BLaER1 treated with 17β-estradiol and CSF1 and Interleukin-3, amounts not matched to agents 10 nM and 100 nM (cell line): ENCODE data around the gene BAG3.
"Not testable (repeated sequence)": the region's sequence is repeated elsewhere in the genome, so short reads cannot be mapped to it uniquely, and the experiment has no call there.

Source experiments
- H3K27ac ChIP-seq, 11 experiments: shearing (Covaris generic); formaldehyde crosslinking; 2 replicates each; pipeline ENCODE4 v1.8.1; 2022
- H3K27me3 ChIP-seq, 11 experiments: shearing (Covaris generic); formaldehyde crosslinking; 2 replicates each; pipeline ENCODE4 v1.8.1; 2022
- H3K36me3 ChIP-seq, 11 experiments: shearing (Covaris generic); formaldehyde crosslinking; 2 replicates each; pipeline ENCODE4 v1.8.1; 2022
- H3K4me1 ChIP-seq, 10 experiments: shearing (Covaris generic); formaldehyde crosslinking; 2 replicates each; pipeline ENCODE4 v1.8.1; 2022
- H3K4me2 ChIP-seq, 11 experiments: shearing (Covaris generic); formaldehyde crosslinking; 2 replicates each; pipeline ENCODE4 v1.8.1; 2022
- H3K4me3 ChIP-seq, 10 experiments: shearing (Covaris generic); formaldehyde crosslinking; 2 replicates each; pipeline ENCODE4 v1.8.1; 2022
- H3K9ac ChIP-seq, 11 experiments: shearing (Covaris generic); formaldehyde crosslinking; 2 replicates each; pipeline ENCODE4 v1.8.1; 2022
- H3K9me3 ChIP-seq, 11 experiments: shearing (Covaris generic); formaldehyde crosslinking; replicated peaks in 1 of 11; 2 replicates each; pipeline ENCODE4 v1.8.1; 2022
- H4K20me1 ChIP-seq, 11 experiments: shearing (Covaris generic); formaldehyde crosslinking; 2 replicates each; pipeline ENCODE4 v1.8.1; 2022
- Cebpa-rat ChIP-seq, 11 experiments: shearing (Covaris generic); IDR thresholded peaks; 2 replicates each; pipeline ENCODE4 v1.8.1; 2022

BAG3 gene

DNA sequence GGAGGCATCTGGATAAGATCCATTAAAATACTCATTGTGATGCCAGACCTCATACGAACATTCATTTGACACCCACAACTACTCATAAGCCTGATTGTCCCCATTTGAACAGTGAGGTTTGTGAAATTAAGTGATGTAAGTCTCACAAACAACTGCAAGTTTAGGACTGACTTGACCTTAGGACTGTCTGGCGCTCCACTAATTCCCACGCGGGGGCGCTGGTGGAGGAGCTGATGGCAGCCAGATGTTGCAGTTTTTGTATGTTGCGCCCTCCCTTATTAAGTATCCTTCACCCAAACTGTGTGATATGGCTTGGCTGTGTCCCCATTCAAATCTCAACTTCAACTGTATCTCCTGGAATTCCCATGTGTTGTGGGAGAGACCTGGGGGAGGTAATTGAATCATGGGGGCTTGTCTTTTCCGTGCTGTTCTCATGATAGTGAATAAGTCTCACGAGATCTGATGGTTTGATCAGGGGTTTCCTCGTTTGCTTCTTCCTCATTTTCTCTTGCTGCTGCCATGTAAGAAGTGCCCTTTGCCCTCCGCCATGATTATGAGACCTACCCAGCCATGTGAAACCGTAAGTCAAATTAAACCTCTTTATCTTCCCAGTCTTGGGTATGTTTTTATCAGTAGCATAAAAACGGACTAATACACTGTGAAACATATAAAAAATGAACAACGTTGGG is 34.2 kb upstream of the BAG3 start:
- H3K4me2 ChIP-seq, result peak overlapping the region in 4 of 11 experiments; percentile 46 to 84 (median 58); a peak in 4 of 22 replicates

DNA sequence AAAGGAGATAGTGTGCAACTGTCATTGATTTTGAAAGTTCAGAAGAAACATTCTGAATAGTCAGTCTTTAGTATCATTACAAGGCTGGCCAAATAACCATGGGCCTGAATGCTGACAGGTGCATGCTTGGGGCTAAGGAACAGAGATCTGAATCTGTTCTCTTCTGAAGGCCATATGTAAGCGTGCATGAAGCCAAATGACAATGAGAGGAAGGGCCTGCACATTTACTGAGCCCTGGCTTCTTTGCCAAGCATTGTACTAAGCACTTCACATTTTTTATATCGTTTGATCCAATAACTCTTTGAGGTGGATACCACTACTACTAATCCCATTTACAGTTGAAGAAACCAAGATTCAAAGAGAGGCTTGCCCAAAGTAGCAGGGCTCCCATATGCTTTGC is 32.0 kb upstream of the BAG3 start:
- Histone ChIP-seq H3K4me3 (no peak overlapping the region), H4K20me1 (no peaks in the 10 kb centered on the region), H3K27ac (peak overlapping the region in 4 of 11 experiments; percentile 47 to 76 (median 73); a peak in 8 of 22 replicates)

More for the DNA sequence above, 34.2 kb upstream of the BAG3 start:
- peak overlapping the region in 3 of 11 experiments; percentile 64 to 76 (median 73); a peak in 5 of 22 replicates for H3K27ac ChIP-seq
- peaks cover 6 to 47% (median 31%) of the 10 kb centered on the region in 10 experiments; a peak in 19 of 20 replicates for H3K4me1 ChIP-seq
- no peaks in the 10 kb centered on the region for H4K20me1 ChIP-seq
- H3K9ac ChIP-seq, result no peak overlapping the region
- TF ChIP-seq Cebpa-rat (IDR thresholded peaks at IDR 0.05), result no peak
- peaks cover 1 to 14% (median 9%) of the 10 kb centered on the region in 11 experiments; a peak in 19 of 22 replicates for H3K9me3 ChIP-seq
- no peak overlapping the region for H3K4me3 ChIP-seq
- H3K36me3 ChIP-seq, result no peaks in the 10 kb centered on the region
- H3K27me3 ChIP-seq, result no peaks in the 10 kb centered on the region

GRCh38 chr10:119619811-119620210 is 31.4 kb upstream of the BAG3 start:
- not testable (repeated sequence) for H3K36me3 ChIP-seq, H3K9me3 ChIP-seq, H3K4me3 ChIP-seq, H4K20me1 ChIP-seq, H3K27me3 ChIP-seq
- H3K9ac ChIP-seq, result peak overlapping the region in 3 of 11 experiments; percentile 33 to 52 (median 38); a peak in 6 of 22 replicates
- H3K4me2 ChIP-seq, result peak overlapping the region in 5 of 11 experiments; percentile 55 to 84 (median 62); a peak in 10 of 22 replicates
- peaks cover 6 to 47% (median 31%) of the 10 kb centered on the region in 10 experiments; a peak in 19 of 20 replicates for H3K4me1 ChIP-seq
- H3K27ac ChIP-seq, result peak overlapping the region in 6 of 11 experiments; percentile 38 to 76 (median 60); a peak in 9 of 22 replicates

More for the DNA sequence above, 32.0 kb upstream of the BAG3 start:
- Histone ChIP-seq H3K4me2 (peak overlapping the region in 5 of 11 experiments; percentile 48 to 84 (median 60); a peak in 7 of 22 replicates), H3K4me1 (peaks cover 6 to 47% (median 31%) of the 10 kb centered on the region in 10 experiments; a peak in 19 of 20 replicates), H3K36me3 (no peaks in the 10 kb centered on the region), H3K27me3 (no peaks in the 10 kb centered on the region), H3K9ac (no peak overlapping the region), H3K9me3 (peaks cover 0 to 5% (median 0%) of the 10 kb centered on the region in 11 experiments; a peak in 2 of 22 replicates)
- no peak for TF ChIP-seq Cebpa-rat (IDR thresholded peaks at IDR 0.05)

DNA sequence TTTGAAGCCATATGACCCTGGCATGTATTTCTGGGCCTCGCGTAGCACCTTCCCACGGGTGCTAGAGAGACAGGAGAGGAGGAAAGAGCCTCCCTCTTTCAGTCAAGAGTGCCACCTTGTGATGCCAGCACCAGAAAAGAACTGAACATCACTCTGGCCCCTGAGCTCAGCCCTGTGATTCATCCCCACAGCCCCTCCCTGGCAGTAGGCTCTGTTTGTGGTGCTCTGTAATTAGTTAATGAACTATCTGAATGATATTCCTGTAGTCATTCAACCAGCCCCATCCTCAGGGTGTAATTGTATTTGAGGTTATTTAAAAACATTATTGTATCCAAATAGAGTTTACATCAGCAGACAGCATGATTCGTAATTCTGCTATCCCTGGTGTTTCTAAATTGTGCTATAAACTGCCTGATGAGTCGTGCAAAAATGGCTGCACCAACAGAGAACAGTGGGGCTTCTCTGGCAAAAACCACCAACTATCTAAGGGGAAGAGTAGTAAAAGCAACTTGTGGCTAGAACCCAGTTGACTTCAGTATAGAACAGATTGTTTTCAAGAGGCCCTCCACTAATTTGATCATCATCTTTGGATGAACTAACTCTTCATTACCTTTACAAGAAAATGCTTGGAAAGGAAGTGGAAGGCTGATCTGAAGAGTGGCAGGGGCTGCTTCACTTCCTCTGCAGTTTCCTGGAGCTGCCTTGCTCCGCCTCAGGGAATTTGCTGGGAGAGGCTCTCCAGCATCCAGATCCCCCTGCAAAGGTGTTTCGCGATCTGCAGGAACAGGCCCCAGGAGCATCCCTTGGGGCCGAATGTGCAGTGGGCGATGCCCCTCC is 30.7 kb upstream of the BAG3 start:
- Histone ChIP-seq H3K9me3 (peaks cover 0 to 3% (median 0%) of the 10 kb centered on the region in 11 experiments; a peak in 2 of 22 replicates), H3K27me3 (no peaks in the 10 kb centered on the region), H3K4me1 (peaks cover 6 to 47% (median 31%) of the 10 kb centered on the region in 10 experiments; a peak in 19 of 20 replicates), H3K36me3 (no peaks in the 10 kb centered on the region), H3K9ac (peak overlapping the region in 3 of 11 experiments; percentile 33 to 52 (median 38); a peak in 6 of 22 replicates), H3K27ac (peak overlapping the region in 6 of 11 experiments; percentile 38 to 76 (median 60); a peak in 9 of 22 replicates), H3K4me3 (no peak overlapping the region), H4K20me1 (no peaks in the 10 kb centered on the region), H3K4me2 (peak overlapping the region; percentile 2 to 84 (median 55); a peak in 17 of 22 replicates)
- no peak for TF ChIP-seq Cebpa-rat (IDR thresholded peaks at IDR 0.05)

- H3K4me2 ChIP-seq, result peak overlapping the region; percentile 2 to 84 (median 55); a peak in 16 of 22 replicates
- peaks cover 6 to 47% (median 31%) of the 10 kb centered on the region in 10 experiments; a peak in 19 of 20 replicates for H3K4me1 ChIP-seq
- no peaks in the 10 kb centered on the region for H3K36me3 ChIP-seq
- no peak for TF ChIP-seq Cebpa-rat (IDR thresholded peaks at IDR 0.05)
- no peak overlapping the region for H3K4me3 ChIP-seq
- H3K9me3 ChIP-seq, result no peaks in the 10 kb centered on the region; a peak in 1 of 22 replicates
- H3K9ac ChIP-seq, result no peak overlapping the region
- H4K20me1 ChIP-seq, result no peaks in the 10 kb centered on the region
- H3K27ac ChIP-seq, result peak overlapping the region in 4 of 11 experiments; percentile 47 to 76 (median 73); a peak in 7 of 22 replicates
- no peaks in the 10 kb centered on the region for H3K27me3 ChIP-seq
Observed at GRCh38 chr10:119621078-119621384, 30.1 kb upstream of the BAG3 start.

DNA sequence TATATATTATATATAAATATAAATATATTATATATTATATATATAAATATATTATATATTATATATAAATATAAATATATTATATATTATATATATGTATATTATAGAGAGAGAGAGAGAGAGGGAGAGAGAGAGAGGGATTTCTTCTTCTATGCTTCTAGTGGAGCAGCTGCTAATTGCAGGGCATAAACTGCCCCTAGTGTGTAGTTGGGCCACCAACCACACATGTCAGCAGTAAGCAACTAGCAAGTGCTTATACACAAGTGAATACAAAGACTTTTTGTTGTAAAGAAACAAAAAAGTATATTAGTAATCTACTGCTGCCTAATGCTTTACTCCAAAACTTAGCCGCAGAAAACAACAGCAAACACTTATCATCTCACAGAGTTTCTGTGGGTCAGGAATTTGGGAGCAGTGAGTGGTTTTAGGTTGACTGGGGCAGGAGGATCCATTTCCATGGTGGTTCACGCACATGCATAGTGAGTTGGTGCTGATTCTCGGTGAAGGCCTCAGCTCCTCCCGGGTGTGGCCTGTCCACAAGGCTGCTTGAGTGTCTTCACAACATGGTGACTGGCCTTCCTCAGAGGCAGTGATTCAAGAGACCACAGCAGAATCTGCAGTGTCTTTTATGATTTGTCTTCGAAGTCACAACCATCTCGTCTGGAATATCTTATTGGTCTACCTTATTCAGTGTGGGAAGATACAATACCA is 25.5 kb upstream of the BAG3 start:
- Histone ChIP-seq H3K36me3 (no peaks in the 10 kb centered on the region), H3K9ac (no peak overlapping the region), H3K4me3 (no peak overlapping the region), H3K27ac (no peak overlapping the region), H3K4me2 (0 out of 22 replicates have a peak overlapping the region, but pooled peaks of 1 of the 11 experiments have one; percentile 17), H4K20me1 (no peaks in the 10 kb centered on the region; a peak in 1 of 22 replicates), H3K27me3 (no peaks in the 10 kb centered on the region), H3K4me1 (peaks cover 2 to 11% (median 4%) of the 10 kb centered on the region in 10 experiments; a peak in 19 of 20 replicates), H3K9me3 (no peaks in the 10 kb centered on the region)
- no peak for TF ChIP-seq Cebpa-rat (IDR thresholded peaks at IDR 0.05)

DNA sequence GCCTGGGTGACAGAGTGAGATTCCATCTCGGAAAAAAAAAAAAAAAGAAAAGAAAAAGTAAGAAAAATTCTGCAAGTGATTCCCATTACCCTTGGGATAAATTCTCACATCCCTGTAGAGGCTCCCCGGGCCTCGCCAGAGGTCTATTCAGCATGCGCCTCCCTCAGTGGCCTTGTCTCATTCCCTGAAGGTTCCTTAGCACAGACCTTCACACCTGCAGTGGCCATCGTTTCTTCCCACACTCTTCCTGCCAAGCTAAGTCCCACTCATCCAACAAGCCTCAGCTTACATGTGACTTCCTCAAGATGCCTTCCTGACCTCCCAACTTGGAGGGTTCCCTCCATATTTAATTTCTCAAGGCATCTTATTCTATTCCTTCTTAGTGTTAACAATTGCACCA is 20.9 kb upstream of the BAG3 start:
- Histone ChIP-seq H3K9ac (no peak overlapping the region), H3K36me3 (no peaks in the 10 kb centered on the region), H3K9me3 (no peaks in the 10 kb centered on the region), H3K27me3 (no peaks in the 10 kb centered on the region), H3K4me3 (no peak overlapping the region), H3K4me1 (peaks cover 0 to 9% (median 0%) of the 10 kb centered on the region in 10 experiments; a peak in 4 of 20 replicates), H3K27ac (no peak overlapping the region), H3K4me2 (no peak overlapping the region), H4K20me1 (no peaks in the 10 kb centered on the region; a peak in 1 of 22 replicates)
- TF ChIP-seq Cebpa-rat (IDR thresholded peaks at IDR 0.05), result no peak

DNA sequence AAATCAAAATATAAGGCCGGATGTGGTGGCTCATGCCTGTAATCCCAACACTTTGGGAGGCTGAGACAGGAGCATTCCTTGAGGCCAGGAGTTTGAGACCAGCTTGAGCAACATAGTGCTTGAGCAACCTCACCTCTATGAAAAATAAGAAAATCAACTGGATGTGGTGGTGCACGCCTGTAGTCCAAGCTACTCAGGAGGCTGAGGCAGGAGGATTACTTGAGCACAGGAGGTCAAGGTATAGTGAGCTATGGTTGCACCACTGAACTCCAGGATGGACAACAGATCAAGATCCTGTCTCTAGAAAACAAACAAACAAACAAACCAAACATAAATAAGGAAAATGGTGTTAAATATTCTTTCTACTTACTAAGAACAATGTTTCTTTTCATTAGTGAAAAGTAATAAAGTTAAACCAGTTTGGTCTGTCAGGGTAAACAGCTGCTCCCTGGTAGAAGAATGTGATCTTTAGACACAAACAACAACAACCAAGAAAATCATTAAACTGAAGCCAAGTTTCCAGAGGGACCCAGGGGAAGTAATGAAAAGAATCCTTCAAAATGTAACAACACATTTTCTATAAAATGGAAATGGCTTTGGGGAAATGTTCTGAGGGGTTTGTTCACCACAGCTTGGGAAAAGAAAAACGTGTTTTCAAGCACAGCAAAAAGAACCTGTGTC is 17.5 kb upstream of the BAG3 start:
- TF ChIP-seq Cebpa-rat (IDR thresholded peaks at IDR 0.05), result no peak
- Histone ChIP-seq H3K27ac (no peak overlapping the region), H3K4me3 (no peak overlapping the region)

More for the DNA sequence above, 17.5 kb upstream of the BAG3 start:
- Histone ChIP-seq H3K9me3 (0 out of 22 replicates have a peak, but pooled peaks cover 0 to 4% (median 0%) of the 10 kb centered on the region in 11 experiments), H3K27me3 (no peaks in the 10 kb centered on the region), H3K4me1 (peaks cover 0 to 6% (median 0%) of the 10 kb centered on the region in 10 experiments; a peak in 3 of 20 replicates), H3K9ac (no peak overlapping the region), H3K4me2 (0 out of 22 replicates have a peak overlapping the region, but pooled peaks of 1 of the 11 experiments have one; percentile 22), H3K36me3 (no peaks in the 10 kb centered on the region), H4K20me1 (no peaks in the 10 kb centered on the region)
